Sigmoid colon (tissue), 7 donors: ENCODE data around the gene NEAT1. TPM values are rescaled to one million over a fixed set of nuclear protein-coding genes. Genes with fewer than 3 reads are reported as not detected.
A peak's percentile ranks its signal among the peaks of the same experiment; 100 is the strongest.

ENCODE experiments used
- DNase-seq: peaks from one replicate; pipeline ENCODE4 v3.0.0-alpha.2; 2019
- H3K27ac ChIP-seq, 4 donors: fragments of 200-600 bp; sonication (generic); one replicate each; pipeline ENCODE4 v1.5.1; 2016 to 2019; ENCODE audit warnings: mild to moderate bottlenecking in 1 of 4
- H3K27me3 ChIP-seq, 3 donors: fragments of 200-600 bp; sonication (generic); one replicate each; pipeline ENCODE4 v1.5.1; 2019; ENCODE audit warnings: mild to moderate bottlenecking in 1 of 3
- H3K36me3 ChIP-seq, 4 donors: fragments of 200-600 bp; sonication (generic); one replicate each; pipeline ENCODE4 v1.5.1; 2016 to 2019
- H3K4me1 ChIP-seq, 4 donors: fragments of 200-600 bp; sonication (generic); one replicate each; pipeline ENCODE4 v1.5.1; 2017 to 2019
- H3K4me3 ChIP-seq, 4 donors: fragments of 200-600 bp; sonication (generic); one replicate each; pipeline ENCODE4 v1.5.1; 2017 to 2019; ENCODE audit warnings: mild to moderate bottlenecking in 2 of 4, moderate library complexity in 1 of 4
- H3K9me3 ChIP-seq, 4 donors: fragments of 200-600 bp in 3 of 4; sonication (generic) in 3 of 4; one replicate each; pipeline versions ENCODE4 v1.5.1 to v1.6.1; 2013 to 2019
- EP300 ChIP-seq, 4 donors: sonication (generic); formaldehyde crosslinking; IDR thresholded peaks; one replicate each; pipeline ENCODE4 v1.6.1; 2017; ENCODE audit warnings: antibody characterized with exemption in 4 of 4
- POLR2A ChIP-seq, 2 donors: fragments of 450-650 bp; IDR thresholded peaks; one replicate each; pipeline ENCODE4 v1.6.1; 2016; ENCODE audit warnings: antibody characterized with exemption in 2 of 2, mild to moderate bottlenecking in 2 of 2, moderate library complexity in 2 of 2
- POLR2AphosphoS5 ChIP-seq, 4 donors: sonication (generic); formaldehyde crosslinking; IDR thresholded peaks; one replicate each; pipeline ENCODE4 v1.6.1; 2017; ENCODE audit warnings: antibody characterized with exemption in 4 of 4
- WGBS, 2 donors: extraction: QIAGEN DNeasy Blood & Tissue Kit; methylation state at CpG; one replicate each; pipeline ENCODE4 v1.1.7; 2013; 5-methylcytosine and 5-hydroxymethylcytosine counted together
- intact Hi-C: fragments of 100-400 bp; cut with DNase I; formaldehyde crosslinking; loops from one replicate; pipeline ENCODE4 v1.15.1; 2023
- polyA plus RNA-seq, 3 donors: library from polyadenylated mRNA; stranded (reverse); fragments of 200-250 nt; gene quantifications; one replicate each; pipeline ENCODE4 v1.2.3, GENCODE V29; 2013
- total RNA-seq, 4 donors: library from RNA; depleted of rRNA; stranded (reverse); fragments of >200 nt; gene quantifications; one replicate each; pipeline ENCODE4 v1.1.0, GENCODE V29; 2016
- TF ChIP-seq, protein P1 (sequence below), 4 experiments: fragments of 450-650 bp in 3 of 4; fragments of 200-600 bp in 1 of 4; IDR thresholded peaks; one replicate each; pipeline ENCODE4 v1.5.1; 2016 to 2019; ENCODE audit warnings: antibody characterized with exemption in 4 of 4, mild to moderate bottlenecking in 3 of 4, moderate library complexity in 2 of 4
- donor health status: healthy with polysubstance abuse.
- donor health status: Bipolar disorder and iron deficiency.
- donor health status: healthy.

Gene NEAT1
- total and polyA plus RNA-seq, 7 donors, result 26.8 to 587 (median 167) TPM

DNA sequence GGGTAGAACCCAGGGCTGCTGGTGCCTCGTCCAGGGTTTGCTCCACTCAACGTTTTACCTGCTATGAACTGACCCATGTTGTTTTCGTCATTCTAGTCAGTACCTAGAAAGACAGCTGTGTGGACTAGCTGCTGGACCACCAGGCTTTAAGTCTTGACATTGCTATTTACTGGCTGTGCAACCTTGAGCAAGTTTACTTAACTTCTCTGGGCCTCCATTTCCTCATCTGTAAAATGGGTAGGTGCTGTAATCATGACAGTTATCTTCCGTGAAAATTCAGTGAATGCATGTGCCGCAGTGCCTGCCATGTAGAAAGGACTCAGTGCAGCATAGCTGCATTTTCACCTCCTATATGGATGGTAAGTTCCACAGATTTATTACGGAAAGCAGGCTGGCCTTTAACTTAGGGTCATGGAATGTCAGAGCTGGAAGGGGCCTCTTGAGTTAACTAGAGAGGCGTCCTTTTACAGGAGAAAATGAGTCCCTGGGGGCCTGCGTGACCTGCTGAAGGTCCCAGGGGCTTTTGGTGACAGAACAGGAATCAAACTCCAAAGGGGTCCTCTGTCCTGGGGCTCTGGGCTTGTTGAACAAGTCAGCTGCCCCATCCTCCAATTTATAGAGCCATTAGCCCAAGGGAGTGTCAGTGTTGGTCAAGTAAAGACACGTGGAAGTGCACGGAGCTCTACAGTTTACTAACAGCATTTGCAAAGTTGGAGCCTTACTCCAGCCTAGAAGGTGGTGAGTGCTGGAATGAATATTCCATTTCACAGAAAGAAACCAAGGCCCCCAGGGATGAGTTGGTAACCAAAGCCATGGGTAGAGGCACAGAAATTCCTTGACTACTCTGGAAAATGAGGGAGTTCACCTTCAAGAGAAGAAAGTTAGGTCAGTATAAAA is 64.2 kb downstream of the NEAT1 start:
- Histone ChIP-seq H3K27ac (peak overlapping the region; percentile 92 to 100 (median 97)), H3K4me1 (peaks cover 0 to 91% (median 86%) of the 10 kb centered on the region in 4 donors), H3K27me3 (no peaks in the 10 kb centered on the region), H3K9me3 (no peaks in the 10 kb centered on the region), H3K36me3 (no peaks in the 10 kb centered on the region), H3K4me3 (no peak overlapping the region)
- DNase-seq, result peak; percentile 64
- intact Hi-C loops, result no loop called here
- TF ChIP-seq POLR2A (IDR thresholded peaks at IDR 0.05) (no peak), POLR2AphosphoS5 (IDR thresholded peaks at IDR 0.05) (no peak)
- WGBS, 2 donors, result 81 to 82% methylated on average over 10 of the region's 10 CpGs

DNA sequence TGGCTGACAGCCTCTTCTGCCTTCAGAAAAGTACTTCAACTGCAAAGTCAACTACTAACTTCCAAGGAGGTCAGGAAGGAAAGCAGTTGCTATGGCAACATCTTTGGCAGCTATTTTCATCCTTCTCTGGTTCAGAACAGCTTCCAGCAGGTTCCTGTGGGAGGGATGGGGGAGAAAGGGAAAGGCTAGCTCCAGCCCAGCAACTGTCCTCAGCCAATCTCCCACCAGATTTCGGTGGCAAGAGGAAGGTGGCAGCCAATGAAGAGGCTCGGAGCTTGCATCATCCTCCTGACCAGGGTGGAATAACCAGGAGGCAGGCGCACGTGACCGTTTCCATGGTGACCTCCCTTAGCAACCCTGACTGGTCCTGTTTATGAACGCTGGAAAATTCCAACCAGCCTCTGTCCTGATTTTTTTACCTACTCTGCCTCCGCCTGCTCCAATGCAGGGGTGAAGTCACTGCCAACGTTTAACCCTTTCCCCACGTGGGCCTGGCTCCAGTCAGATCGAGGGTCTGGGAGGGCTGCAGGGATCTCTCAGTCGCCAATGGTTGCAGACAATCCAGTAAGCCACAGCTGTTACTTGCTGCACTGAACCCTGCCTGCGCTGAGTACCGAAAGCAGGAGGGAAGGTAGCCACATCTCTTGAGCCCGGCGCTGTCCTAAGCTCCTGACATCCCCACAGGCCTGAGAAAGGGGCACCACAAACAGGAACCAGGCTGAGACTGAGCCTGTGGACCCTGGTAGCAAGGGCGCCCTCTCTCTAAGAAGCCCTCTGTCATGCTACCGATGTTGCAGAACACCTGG is 65.1 kb downstream of the NEAT1 start:
- intact Hi-C loops, result no loop called here
- Histone ChIP-seq H3K9me3 (no peaks in the 10 kb centered on the region), H3K36me3 (no peaks in the 10 kb centered on the region), H3K4me1 (peaks cover 4 to 91% (median 86%) of the 10 kb centered on the region in 4 donors), H3K4me3 (peak overlapping the region in 3 of 4 donors; percentile 17 to 32 (median 19)), H3K27ac (peak overlapping the region; percentile 92 to 100 (median 97)), H3K27me3 (no peaks in the 10 kb centered on the region)
- peak; percentile 100 for DNase-seq
- 5 to 15% methylated on average over 17 of the region's 17 CpGs for WGBS, 2 donors
- TF ChIP-seq EP300 (IDR thresholded peaks at IDR 0.05) (peak in 3 of 4 donors; percentile 27 to 98 (median 66)), POLR2AphosphoS5 (IDR thresholded peaks at IDR 0.05) (peak; percentile 51 to 91 (median 66))
- TF ChIP-seq, protein P1, sequence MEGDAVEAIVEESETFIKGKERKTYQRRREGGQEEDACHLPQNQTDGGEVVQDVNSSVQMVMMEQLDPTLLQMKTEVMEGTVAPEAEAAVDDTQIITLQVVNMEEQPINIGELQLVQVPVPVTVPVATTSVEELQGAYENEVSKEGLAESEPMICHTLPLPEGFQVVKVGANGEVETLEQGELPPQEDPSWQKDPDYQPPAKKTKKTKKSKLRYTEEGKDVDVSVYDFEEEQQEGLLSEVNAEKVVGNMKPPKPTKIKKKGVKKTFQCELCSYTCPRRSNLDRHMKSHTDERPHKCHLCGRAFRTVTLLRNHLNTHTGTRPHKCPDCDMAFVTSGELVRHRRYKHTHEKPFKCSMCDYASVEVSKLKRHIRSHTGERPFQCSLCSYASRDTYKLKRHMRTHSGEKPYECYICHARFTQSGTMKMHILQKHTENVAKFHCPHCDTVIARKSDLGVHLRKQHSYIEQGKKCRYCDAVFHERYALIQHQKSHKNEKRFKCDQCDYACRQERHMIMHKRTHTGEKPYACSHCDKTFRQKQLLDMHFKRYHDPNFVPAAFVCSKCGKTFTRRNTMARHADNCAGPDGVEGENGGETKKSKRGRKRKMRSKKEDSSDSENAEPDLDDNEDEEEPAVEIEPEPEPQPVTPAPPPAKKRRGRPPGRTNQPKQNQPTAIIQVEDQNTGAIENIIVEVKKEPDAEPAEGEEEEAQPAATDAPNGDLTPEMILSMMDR (IDR thresholded peaks at IDR 0.05), result no peak

DNA sequence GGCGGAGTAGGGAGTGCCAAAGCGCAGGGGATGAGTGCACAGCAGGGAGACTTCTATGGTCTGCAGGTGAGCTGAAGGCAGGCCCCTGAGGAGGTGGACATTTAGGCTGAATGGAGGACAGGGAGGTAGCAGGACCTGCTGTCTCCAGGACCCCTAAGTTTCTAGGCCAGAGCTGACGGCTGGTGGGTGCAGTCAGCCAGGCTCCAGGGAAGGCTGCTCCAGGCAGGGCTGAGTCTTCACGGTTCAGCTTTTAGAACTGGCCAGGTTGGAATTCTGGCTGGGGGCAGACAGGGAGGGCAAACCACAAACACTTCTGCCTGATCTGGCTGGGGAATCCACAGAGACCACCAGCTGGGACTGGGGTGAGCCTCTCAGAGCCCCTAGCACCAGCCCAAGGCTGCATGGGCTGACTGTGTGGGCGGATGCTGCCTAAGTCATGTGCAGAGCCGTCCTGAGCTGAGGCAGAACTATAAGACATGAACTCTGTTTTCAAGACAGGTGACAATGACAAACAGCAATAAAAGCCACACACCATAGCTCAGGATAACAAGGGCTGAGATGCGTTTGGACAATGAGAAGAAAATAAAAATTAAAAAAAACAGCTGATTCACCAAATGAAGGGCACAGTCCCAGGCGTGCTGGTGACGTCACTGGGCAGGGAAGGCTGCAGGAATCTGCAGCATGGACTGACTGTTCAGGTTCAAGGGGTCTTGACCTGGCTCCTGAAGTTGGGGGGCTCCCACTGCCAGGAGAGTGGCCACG is 65.9 kb downstream of the NEAT1 start:
- WGBS, 2 donors, result 16 to 44% methylated on average over 10 of the region's 10 CpGs
- Histone ChIP-seq H3K9me3 (no peaks in the 10 kb centered on the region), H3K4me1 (peaks cover 4 to 92% (median 90%) of the 10 kb centered on the region in 4 donors), H3K4me3 (peak overlapping the region in 3 of 4 donors; percentile 17 to 32 (median 19)), H3K36me3 (no peaks in the 10 kb centered on the region), H3K27me3 (no peaks in the 10 kb centered on the region), H3K27ac (peak overlapping the region; percentile 92 to 100 (median 97))
- intact Hi-C loops, result no loop called here
- DNase-seq, result peak; percentile 88
- TF ChIP-seq EP300 (IDR thresholded peaks at IDR 0.05) (peak in 2 of 4 donors; percentile 53 to 75), POLR2AphosphoS5 (IDR thresholded peaks at IDR 0.05) (peak in 2 of 4 donors; percentile 19 to 40), POLR2A (IDR thresholded peaks at IDR 0.05) (no peak)
- TF ChIP-seq, protein P1 (IDR thresholded peaks at IDR 0.05), result no peak

DNA sequence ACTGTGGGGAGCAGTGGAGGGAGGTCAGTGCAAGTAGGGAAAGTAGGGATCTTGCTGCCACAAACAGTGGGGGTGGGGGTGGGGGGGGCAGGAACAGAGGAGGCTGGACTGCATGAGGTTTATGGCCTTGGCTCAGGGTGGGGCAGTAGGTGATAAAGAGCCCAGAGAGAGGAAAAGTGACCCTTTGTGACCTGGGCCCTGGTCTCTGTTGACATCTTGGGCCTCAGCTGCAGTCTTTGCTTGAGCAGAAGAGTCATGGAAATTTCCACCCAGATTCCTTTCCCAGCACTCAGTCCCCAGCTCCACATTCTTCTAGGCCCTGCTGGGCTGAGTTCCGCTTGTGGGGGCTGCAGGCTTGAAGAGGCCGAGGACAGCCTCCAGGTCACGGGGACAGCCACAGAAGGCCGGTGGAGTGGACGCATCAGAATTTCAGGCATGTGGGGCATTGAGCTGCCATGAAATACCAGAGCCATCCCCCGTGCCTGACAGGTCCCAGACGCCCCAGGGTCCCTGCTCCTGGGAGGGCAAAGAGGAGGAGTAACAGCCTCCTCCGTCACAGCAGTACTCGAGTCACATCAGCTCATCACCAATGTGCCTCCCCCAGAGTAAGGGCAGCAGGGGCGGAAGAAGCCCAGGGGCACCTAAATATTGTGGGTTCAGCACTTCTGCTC is 66.6 kb downstream of the NEAT1 start:
- no peaks in the 10 kb centered on the region for H3K36me3 ChIP-seq
- no peaks in the 10 kb centered on the region for H3K9me3 ChIP-seq
- 69 to 72% methylated on average over 10 of the region's 10 CpGs for WGBS, 2 donors
- H3K27me3 ChIP-seq, result no peaks in the 10 kb centered on the region
- no peak overlapping the region for H3K4me3 ChIP-seq
- TF ChIP-seq POLR2AphosphoS5 (IDR thresholded peaks at IDR 0.05), result peak; percentile 49 to 74 (median 66)
- TF ChIP-seq EP300 (IDR thresholded peaks at IDR 0.05), result peak in 2 of 4 donors; percentile 59 to 80
- TF ChIP-seq, protein P1 (IDR thresholded peaks at IDR 0.05), result no peak
- no peak for TF ChIP-seq POLR2A (IDR thresholded peaks at IDR 0.05)
- DNase-seq, result peak; percentile 89
- H3K4me1 ChIP-seq, result peaks cover 4 to 94% (median 93%) of the 10 kb centered on the region in 4 donors
- peak overlapping the region; percentile 92 to 100 (median 97) for H3K27ac ChIP-seq
- intact Hi-C loops, result no loop called here
